Thyroid gland (tissue), 4 donors: ENCODE data around the gene MTHFD1L. TPM values are rescaled to one million over a fixed set of nuclear protein-coding genes. Genes with fewer than 3 reads are reported as not detected.

Experiments
- DNase-seq, 2 donors: peaks; one replicate each; pipeline ENCODE4 v3.0.0-alpha.2; 2019
- H3K27ac ChIP-seq, 3 donors: fragments of 200-600 bp; sonication (generic); 1 replicate in 2 of 3; 2 replicates in 1 of 3; pipeline ENCODE4 v1.5.1; 2016 to 2019; ENCODE audit warnings: mild to moderate bottlenecking in 1 of 3, moderate library complexity in 1 of 3
- H3K27me3 ChIP-seq: fragments of 200-600 bp; sonication (generic); one replicate; pipeline ENCODE4 v1.5.1; 2019
- H3K36me3 ChIP-seq, 2 donors: fragments of 200-600 bp; sonication (generic); one replicate each; pipeline ENCODE4 v1.5.1; 2016 to 2019
- H3K4me1 ChIP-seq, 2 donors: fragments of 200-600 bp; sonication (generic); one replicate each; pipeline ENCODE4 v1.5.1; 2017 to 2019
- H3K4me3 ChIP-seq, 3 donors: fragments of 200-600 bp; sonication (generic); replicated peaks in 1 of 3; 1 replicate in 2 of 3; 2 replicates in 1 of 3; pipeline ENCODE4 v1.5.1; 2016; ENCODE audit warnings: mild to moderate bottlenecking in 1 of 3
- H3K9me3 ChIP-seq: fragments of 200-600 bp; sonication (generic); one replicate; pipeline ENCODE4 v1.5.1; 2017
- POLR2A ChIP-seq, 2 donors: fragments of 450-650 bp; IDR thresholded peaks; one replicate each; pipeline ENCODE4 v1.6.1; 2017; ENCODE audit warnings: antibody characterized with exemption in 2 of 2, mild to moderate bottlenecking in 2 of 2, moderate library complexity in 1 of 2
- WGBS, 2 donors: methylation state at CpG; one replicate each; pipeline ENCODE4 v1.1.5; 2017; 5-methylcytosine and 5-hydroxymethylcytosine counted together
- intact Hi-C: fragments of 100-400 bp; cut with DNase I; formaldehyde crosslinking; loops from one replicate; pipeline ENCODE4 v1.15.1; 2023
- total RNA-seq, 4 donors: library from RNA; depleted of rRNA; stranded (reverse); fragments of >200 nt; gene quantifications; one replicate each; pipeline ENCODE4 v1.2.3, GENCODE V29; 2016
- TF ChIP-seq, protein P1 (sequence below), 6 experiments: fragments of 200-600 bp in 3 of 6; fragments of 450-650 bp in 3 of 6; sonication (generic) in 3 of 6; IDR thresholded peaks; one replicate each; pipeline ENCODE4 v1.5.1; 2016 to 2019; ENCODE audit warnings: antibody characterized with exemption in 6 of 6, mild to moderate bottlenecking in 2 of 6, inconsistent platforms in 1 of 6, moderate library complexity in 1 of 6

Gene MTHFD1L
- total RNA-seq, 4 donors from 2014 or later = 8.7 to 14.6 (median 11.0) TPM

DNA sequence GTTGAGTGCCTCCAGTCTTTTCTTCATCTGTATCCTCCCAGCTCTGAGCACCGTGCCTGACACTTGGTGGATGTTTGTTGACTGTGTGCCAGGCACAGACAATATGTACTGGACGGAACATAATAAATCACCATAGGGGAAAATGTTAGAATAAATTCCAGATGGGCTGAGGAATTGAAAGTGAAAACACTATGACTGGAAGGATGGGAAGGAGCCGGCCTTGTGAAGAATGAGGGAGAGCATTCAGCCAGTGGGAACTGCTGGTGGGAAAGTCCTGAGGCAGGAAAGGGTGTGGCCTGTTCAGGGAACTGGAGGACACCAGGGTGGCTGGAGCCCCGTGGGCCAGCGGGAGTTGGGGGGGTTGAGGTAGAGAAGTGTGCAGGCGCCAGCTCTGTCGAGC lies 75.4 kb downstream of the MTHFD1L start:
- no peak overlapping the region for H3K27ac ChIP-seq
- H3K9me3 ChIP-seq = no peaks in the 10 kb centered on the region
- no peaks in the 10 kb centered on the region for H3K36me3 ChIP-seq
- TF ChIP-seq POLR2A (IDR thresholded peaks at IDR 0.05) = no peak
- TF ChIP-seq, protein P1, sequence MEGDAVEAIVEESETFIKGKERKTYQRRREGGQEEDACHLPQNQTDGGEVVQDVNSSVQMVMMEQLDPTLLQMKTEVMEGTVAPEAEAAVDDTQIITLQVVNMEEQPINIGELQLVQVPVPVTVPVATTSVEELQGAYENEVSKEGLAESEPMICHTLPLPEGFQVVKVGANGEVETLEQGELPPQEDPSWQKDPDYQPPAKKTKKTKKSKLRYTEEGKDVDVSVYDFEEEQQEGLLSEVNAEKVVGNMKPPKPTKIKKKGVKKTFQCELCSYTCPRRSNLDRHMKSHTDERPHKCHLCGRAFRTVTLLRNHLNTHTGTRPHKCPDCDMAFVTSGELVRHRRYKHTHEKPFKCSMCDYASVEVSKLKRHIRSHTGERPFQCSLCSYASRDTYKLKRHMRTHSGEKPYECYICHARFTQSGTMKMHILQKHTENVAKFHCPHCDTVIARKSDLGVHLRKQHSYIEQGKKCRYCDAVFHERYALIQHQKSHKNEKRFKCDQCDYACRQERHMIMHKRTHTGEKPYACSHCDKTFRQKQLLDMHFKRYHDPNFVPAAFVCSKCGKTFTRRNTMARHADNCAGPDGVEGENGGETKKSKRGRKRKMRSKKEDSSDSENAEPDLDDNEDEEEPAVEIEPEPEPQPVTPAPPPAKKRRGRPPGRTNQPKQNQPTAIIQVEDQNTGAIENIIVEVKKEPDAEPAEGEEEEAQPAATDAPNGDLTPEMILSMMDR (IDR thresholded peaks at IDR 0.05) = no peak
- H3K4me3 ChIP-seq = no peak overlapping the region
- no peaks in the 10 kb centered on the region for H3K27me3 ChIP-seq
- H3K4me1 ChIP-seq = peaks cover 12 to 13% of the 10 kb centered on the region in 2 donors
- WGBS, 2 donors = 73 to 80% methylated on average over 7 of the region's 7 CpGs
- no peak for DNase-seq
- intact Hi-C loops = no loop called here

DNA sequence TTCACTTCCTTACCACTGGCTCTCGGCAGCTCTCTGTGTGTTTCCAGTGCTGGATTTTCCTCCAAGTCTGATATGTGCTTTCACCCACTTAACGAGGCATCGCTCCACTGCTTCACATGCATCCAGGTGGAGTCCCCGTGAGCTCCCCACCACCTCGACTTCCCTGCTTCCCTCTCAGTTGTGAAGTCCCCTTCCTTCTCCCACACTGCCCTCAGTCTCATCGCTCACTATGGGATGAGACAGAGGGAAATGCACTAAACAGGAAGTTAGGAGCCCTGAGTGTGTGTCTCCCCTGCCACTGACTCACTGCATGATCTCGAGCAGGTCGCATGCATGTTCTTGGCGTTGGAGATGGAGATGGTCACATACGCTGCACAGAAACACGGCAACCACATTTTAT lies 84.0 kb downstream of the MTHFD1L start:
- DNase-seq = peak; percentile 20 to 32
- Histone ChIP-seq H3K36me3 (no peaks in the 10 kb centered on the region), H3K27ac (no peak overlapping the region), H3K27me3 (no peaks in the 10 kb centered on the region), H3K4me3 (no peak overlapping the region), H3K9me3 (no peaks in the 10 kb centered on the region), H3K4me1 (no peaks in the 10 kb centered on the region)
- TF ChIP-seq, protein P1 (IDR thresholded peaks at IDR 0.05) = no peak
- no peak for TF ChIP-seq POLR2A (IDR thresholded peaks at IDR 0.05)
- 65 to 76% methylated on average over 11 of the region's 11 CpGs for WGBS, 2 donors
- intact Hi-C loops = loop anchor here (5.0 kb wide), 1 partner anchor 37 kb away; no protein-coding TSS in a partner anchor

DNA sequence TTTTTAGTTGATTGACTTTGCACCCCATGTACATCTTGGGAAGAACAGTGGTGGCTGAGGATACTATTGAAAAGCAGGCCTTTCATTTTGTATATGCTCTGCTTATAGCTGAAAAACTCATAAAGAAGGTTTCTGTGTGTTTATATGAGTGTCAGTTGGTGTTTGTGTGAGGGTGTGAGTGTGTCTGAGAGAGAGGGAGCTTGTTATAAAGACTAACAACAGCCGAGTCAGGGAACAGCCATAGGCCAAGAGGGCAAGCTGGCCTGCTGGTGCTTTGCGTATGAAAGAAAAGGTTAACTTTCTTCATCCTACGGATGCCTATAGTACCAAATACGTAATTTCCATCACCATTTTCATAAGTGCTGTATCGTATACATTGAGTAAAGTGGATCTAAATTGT lies 88.3 kb downstream of the MTHFD1L start:
- H3K9me3 ChIP-seq = no peaks in the 10 kb centered on the region
- no peak for DNase-seq
- TF ChIP-seq, protein P1 (IDR thresholded peaks at IDR 0.05) = no peak
- no peak for TF ChIP-seq POLR2A (IDR thresholded peaks at IDR 0.05)
- intact Hi-C loops = no loop called here
- no peaks in the 10 kb centered on the region for H3K27me3 ChIP-seq
- no peaks in the 10 kb centered on the region for H3K4me1 ChIP-seq
- no peak overlapping the region for H3K4me3 ChIP-seq
- H3K27ac ChIP-seq = no peak overlapping the region
- whole genome bisulfite sequencing, 2 donors = 96 to 97% methylated on average over 5 of the region's 5 CpGs
- no peaks in the 10 kb centered on the region for H3K36me3 ChIP-seq

- H3K36me3 ChIP-seq = no peaks in the 10 kb centered on the region
- H3K27ac ChIP-seq = no peak overlapping the region
- H3K4me3 ChIP-seq = no peak overlapping the region
- WGBS, 2 donors = 39 to 43% methylated on average over 4 of the region's 4 CpGs
- H3K4me1 ChIP-seq = no peaks in the 10 kb centered on the region
- no peak for TF ChIP-seq POLR2A (IDR thresholded peaks at IDR 0.05)
- TF ChIP-seq, protein P1 (IDR thresholded peaks at IDR 0.05) = no peak
- intact Hi-C loops = no loop called here
- no peaks in the 10 kb centered on the region for H3K27me3 ChIP-seq
- no peak for DNase-seq
- H3K9me3 ChIP-seq = no peaks in the 10 kb centered on the region
These were observed 93.7 kb downstream of the MTHFD1L start for GRCh38 chr6:150959166-150959565.

GRCh38 chr6:150962436-150962835 lies 96.9 kb downstream of the MTHFD1L start:
- DNase-seq = no peak
- H3K9me3 ChIP-seq = no peaks in the 10 kb centered on the region
- no peak overlapping the region for H3K27ac ChIP-seq
- WGBS, 2 donors = 100% methylated on average over 2 of the region's 2 CpGs
- intact Hi-C loops = no loop called here
- TF ChIP-seq, protein P1 (IDR thresholded peaks at IDR 0.05) = no peak
- no peak for TF ChIP-seq POLR2A (IDR thresholded peaks at IDR 0.05)
- no peak overlapping the region for H3K4me3 ChIP-seq
- H3K4me1 ChIP-seq = no peaks in the 10 kb centered on the region
- H3K27me3 ChIP-seq = no peaks in the 10 kb centered on the region
- no peaks in the 10 kb centered on the region for H3K36me3 ChIP-seq
